Spinal cord (tissue), 10 donors: ENCODE measurements around the gene IQGAP1. TPM values are rescaled to one million over a fixed set of nuclear protein-coding genes. Genes with fewer than 3 reads are reported as not detected.
A peak's percentile ranks its signal among the peaks of the same experiment; 100 is the strongest.

ENCODE experiments used
- DNase-seq, 6 donors: peaks; one replicate each; pipeline versions ENCODE4 v3.0.0 to v3.0.0-alpha.2; 2013 to 2015; ENCODE audit warnings: low spot score in 6 of 6, low read depth in 4 of 6
- H3K27ac ChIP-seq: one replicate; pipeline ENCODE4 v1.5.1; 2013; ENCODE audit warnings: low read depth, low read length, control low read depth
- H3K27me3 ChIP-seq: one replicate; pipeline ENCODE4 v1.6.1; 2013; ENCODE audit warnings: low read length; ENCODE audit not compliant: control insufficient read depth, insufficient read depth
- H3K36me3 ChIP-seq: one replicate; pipeline ENCODE4 v1.6.1; 2013; ENCODE audit warnings: low read length; ENCODE audit not compliant: control insufficient read depth, insufficient read depth
- H3K4me1 ChIP-seq: one replicate; pipeline ENCODE4 v1.6.1; 2013; ENCODE audit warnings: low read length; ENCODE audit not compliant: control insufficient read depth, insufficient read depth
- H3K4me3 ChIP-seq: one replicate; pipeline ENCODE4 v1.5.1; 2013; ENCODE audit warnings: low read depth, low read length, control low read depth
- H3K9me3 ChIP-seq: one replicate; pipeline ENCODE4 v1.6.1; 2013; ENCODE audit warnings: low read length; ENCODE audit not compliant: control insufficient read depth, insufficient read depth
- WGBS: methylation state at CpG from one replicate; pipeline ENCODE4 v1.1.5; 2013; ENCODE audit warnings: missing lambda C conversion rate; ENCODE audit not compliant: insufficient coverage; 5-methylcytosine and 5-hydroxymethylcytosine counted together
- polyA plus RNA-seq, 2 donors: library from polyadenylated mRNA; unstranded; fragments of 120-200 nt; gene quantifications; one replicate each; pipeline ENCODE4 v1.2.1, GENCODE V29; 2013; ENCODE audit not compliant: insufficient read length in 2 of 2
- total RNA-seq, 2 donors: library from RNA; depleted of rRNA in 1 of 2; stranded (reverse); fragments of 120-200 nt in 1 of 2; fragments of >200 nt in 1 of 2; gene quantifications; one replicate each; pipeline versions ENCODE4 v1.2.3 to v1.2.4, GENCODE V29; 2013 to 2014
- donor health status: healthy.

Gene IQGAP1
- total and polyA plus RNA-seq, 4 donors, result 33.8 to 126 (median 76.6) TPM

- Histone ChIP-seq H3K27ac (no peak overlapping the region), H3K27me3 (no peaks in the 10 kb centered on the region), H3K36me3 (peaks cover 21% of the 10 kb centered on the region), H3K4me1 (no peaks in the 10 kb centered on the region), H3K4me3 (no peak overlapping the region), H3K9me3 (no peaks in the 10 kb centered on the region)
- no peak for DNase-seq
- WGBS, result 86% methylated on average over 1 of the region's 1 CpG
Measured at GRCh38 chr15:90470453-90470852, 82.4 kb downstream of the IQGAP1 start.

- H3K4me1 ChIP-seq, result no peaks in the 10 kb centered on the region
- no peak overlapping the region for H3K27ac ChIP-seq
- WGBS, result 90% methylated on average over 3 of the region's 3 CpGs
- H3K36me3 ChIP-seq, result peaks cover 18% of the 10 kb centered on the region
- H3K27me3 ChIP-seq, result no peaks in the 10 kb centered on the region
- DNase-seq, result no peak
- no peak overlapping the region for H3K4me3 ChIP-seq
- H3K9me3 ChIP-seq, result no peaks in the 10 kb centered on the region
Measured at GRCh38 chr15:90471126-90471525, 83.1 kb downstream of the IQGAP1 start.

GRCh38 chr15:90471769-90472168 is 83.7 kb downstream of the IQGAP1 start:
- H3K27me3 ChIP-seq, result no peaks in the 10 kb centered on the region
- H3K36me3 ChIP-seq, result peaks cover 15% of the 10 kb centered on the region
- no peak overlapping the region for H3K27ac ChIP-seq

GRCh38 chr15:90478846-90479481 is 90.9 kb downstream of the IQGAP1 start:
- Histone ChIP-seq H3K4me1 (no peaks in the 10 kb centered on the region), H3K27ac (no peak overlapping the region), H3K4me3 (no peak overlapping the region), H3K36me3 (peaks cover 20% of the 10 kb centered on the region), H3K27me3 (no peaks in the 10 kb centered on the region), H3K9me3 (no peaks in the 10 kb centered on the region)
- 100% methylated on average over 1 of the region's 8 CpGs for WGBS
- no peak for DNase-seq

More at GRCh38 chr15:90471769-90472168, 83.7 kb downstream of the IQGAP1 start:
- DNase-seq, result no peak
- WGBS, result 100% methylated on average over 2 of the region's 4 CpGs
- Histone ChIP-seq H3K4me1 (no peaks in the 10 kb centered on the region), H3K9me3 (no peaks in the 10 kb centered on the region), H3K4me3 (no peak overlapping the region)

- DNase-seq, result no peak
- no peaks in the 10 kb centered on the region for H3K27me3 ChIP-seq
- no peak overlapping the region for H3K27ac ChIP-seq
- no peaks in the 10 kb centered on the region for H3K4me1 ChIP-seq
- H3K4me3 ChIP-seq, result no peak overlapping the region
- 98% methylated on average over 5 of the region's 5 CpGs for WGBS
- H3K36me3 ChIP-seq, result peaks cover 23% of the 10 kb centered on the region
- H3K9me3 ChIP-seq, result no peaks in the 10 kb centered on the region
Measured at GRCh38 chr15:90479656-90480055, 91.6 kb downstream of the IQGAP1 start.

GRCh38 chr15:90481023-90481422 is 93.0 kb downstream of the IQGAP1 start:
- no peak for DNase-seq
- Histone ChIP-seq H3K36me3 (peaks cover 18% of the 10 kb centered on the region), H3K27me3 (no peaks in the 10 kb centered on the region), H3K4me1 (no peaks in the 10 kb centered on the region), H3K4me3 (no peak overlapping the region), H3K27ac (no peak overlapping the region), H3K9me3 (no peaks in the 10 kb centered on the region)
- 75% methylated on average over 3 of the region's 3 CpGs for WGBS

GRCh38 chr15:90482124-90483011 is 94.3 kb downstream of the IQGAP1 start:
- H3K4me3 ChIP-seq, result no peak overlapping the region
- no peaks in the 10 kb centered on the region for H3K9me3 ChIP-seq
- peaks cover 24% of the 10 kb centered on the region for H3K36me3 ChIP-seq
- H3K27ac ChIP-seq, result no peak overlapping the region
- WGBS, result 56% methylated on average over 4 of the region's 7 CpGs
- H3K27me3 ChIP-seq, result no peaks in the 10 kb centered on the region
- DNase-seq, result peak; percentile 13 to 89 (median 46)
- no peaks in the 10 kb centered on the region for H3K4me1 ChIP-seq

- DNase-seq, result no peak
- H3K36me3 ChIP-seq, result peaks cover 23% of the 10 kb centered on the region
- WGBS, result no CpG with 5 or more reads among the region's 1 CpG
Measured at GRCh38 chr15:90483012-90483307, 94.9 kb downstream of the IQGAP1 start.

GRCh38 chr15:90483637-90484036 is 95.6 kb downstream of the IQGAP1 start:
- peaks cover 23% of the 10 kb centered on the region for H3K36me3 ChIP-seq
- no peak overlapping the region for H3K27ac ChIP-seq
- no peaks in the 10 kb centered on the region for H3K9me3 ChIP-seq
- H3K27me3 ChIP-seq, result no peaks in the 10 kb centered on the region
- H3K4me3 ChIP-seq, result no peak overlapping the region
- no peaks in the 10 kb centered on the region for H3K4me1 ChIP-seq
- no CpG with 5 or more reads among the region's 2 CpGs for WGBS
- no peak for DNase-seq

More at GRCh38 chr15:90483012-90483307, 94.9 kb downstream of the IQGAP1 start:
- Histone ChIP-seq H3K27me3 (no peaks in the 10 kb centered on the region), H3K27ac (no peak overlapping the region), H3K9me3 (no peaks in the 10 kb centered on the region), H3K4me3 (no peak overlapping the region), H3K4me1 (no peaks in the 10 kb centered on the region)

GRCh38 chr15:90487186-90487585 is 99.1 kb downstream of the IQGAP1 start:
- no peaks in the 10 kb centered on the region for H3K4me1 ChIP-seq
- H3K9me3 ChIP-seq, result no peaks in the 10 kb centered on the region
- H3K36me3 ChIP-seq, result peaks cover 22% of the 10 kb centered on the region
- no peak for DNase-seq
- no peaks in the 10 kb centered on the region for H3K27me3 ChIP-seq
- no peak overlapping the region for H3K4me3 ChIP-seq
- H3K27ac ChIP-seq, result no peak overlapping the region
- 89% methylated on average over 6 of the region's 8 CpGs for WGBS
